Cardiac septum (tissue), 1 donor: ENCODE measurements around the gene PRCC. TPM values are rescaled to one million over a fixed set of nuclear protein-coding genes. Genes with fewer than 3 reads are reported as not detected.
A peak's percentile ranks its signal among the peaks of the same experiment; 100 is the strongest.

Experiments
- DNase-seq: peaks from one replicate; pipeline ENCODE4 v3.0.0-alpha.2; 2020; ENCODE audit warnings: low spot score
- intact Hi-C: fragments of 100-400 bp; cut with DNase I; formaldehyde crosslinking; loops from one replicate; pipeline ENCODE4 v1.14.0; 2022
- total RNA-seq: library from RNA; stranded (reverse); fragmentation: NEBNext Ultra II Directional; extraction: Animal tissue kit (Norgen Biotek cat#: 25700); gene quantifications from one replicate; pipeline ENCODE4 v1.2.1, GENCODE V29; 2021
- donor health status: DM: no; HTN: no; CAD: no.

Gene PRCC
- total RNA-seq, 1 donor from 2014 or later, result 44.5 TPM

- intact Hi-C loops, result no loop called here
- no peak for DNase-seq
Observed at GRCh38 chr1:156808186-156809030, 41.1 kb downstream of the PRCC start.

GRCh38 chr1:156809281-156809680, 41.9 kb downstream of the PRCC start:
- DNase-seq, result peak; percentile 62
- intact Hi-C loops, result no loop called here

DNA sequence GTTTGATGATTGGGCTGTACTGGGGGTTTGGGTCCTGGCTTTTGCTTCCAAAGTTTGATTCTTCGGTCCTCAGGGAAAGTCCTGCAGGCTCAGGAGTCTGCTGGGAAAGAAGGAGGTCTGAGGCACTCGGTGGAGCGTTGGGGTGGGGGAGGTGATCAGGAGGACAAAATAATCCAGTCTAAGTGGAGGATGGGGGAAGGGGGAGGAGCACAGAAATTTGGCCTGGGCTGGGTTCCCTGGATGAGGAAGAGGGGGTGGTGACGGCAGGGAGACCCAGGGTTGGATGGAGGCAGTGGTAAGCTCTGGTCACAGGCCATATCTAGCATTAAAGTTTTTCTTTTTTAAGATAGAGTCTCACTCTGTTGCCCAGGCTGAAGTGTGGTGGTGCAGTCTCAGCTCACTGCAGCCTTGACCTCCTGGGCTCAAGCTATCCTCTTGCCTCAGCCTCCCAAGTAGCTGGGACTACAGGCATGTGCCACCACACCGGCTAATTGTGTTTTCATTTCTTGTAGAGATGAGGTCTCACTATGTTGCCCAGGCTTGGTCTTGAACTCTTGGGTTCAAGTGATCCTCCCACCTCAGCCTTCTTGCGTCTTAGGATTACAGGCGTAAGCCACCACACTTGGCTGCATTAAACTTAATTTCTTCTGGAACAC, 42.5 kb downstream of the PRCC start:
- DNase-seq, result peak; percentile 61

DNA sequence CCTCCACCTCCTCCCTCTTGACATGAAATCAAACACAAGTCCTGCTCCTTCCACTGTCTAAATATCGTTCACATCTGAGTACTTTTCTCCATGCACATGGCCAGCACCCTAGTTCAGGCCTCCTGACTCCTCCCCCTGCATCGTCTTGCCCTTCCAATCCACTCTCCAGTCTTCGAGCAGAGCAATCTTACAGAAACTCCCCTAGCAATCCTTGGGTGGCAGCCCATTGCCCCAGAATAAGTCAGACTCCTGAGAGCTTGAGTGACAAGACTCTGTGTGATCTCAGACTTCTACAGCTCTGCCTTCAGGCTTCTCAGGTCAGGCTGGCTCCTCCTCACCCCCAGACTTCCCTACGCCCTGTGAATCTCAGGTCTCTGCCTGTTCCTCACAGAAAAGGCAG, 43.8 kb downstream of the PRCC start:
- no peak for DNase-seq
- intact Hi-C loops, result no loop called here

More for the DNA sequence above, 42.5 kb downstream of the PRCC start:
- intact Hi-C loops, result no loop called here

GRCh38 chr1:156812293-156812990, 45.1 kb downstream of the PRCC start:
- intact Hi-C loops, result no loop called here
- DNase-seq, result peak; percentile 15

DNA sequence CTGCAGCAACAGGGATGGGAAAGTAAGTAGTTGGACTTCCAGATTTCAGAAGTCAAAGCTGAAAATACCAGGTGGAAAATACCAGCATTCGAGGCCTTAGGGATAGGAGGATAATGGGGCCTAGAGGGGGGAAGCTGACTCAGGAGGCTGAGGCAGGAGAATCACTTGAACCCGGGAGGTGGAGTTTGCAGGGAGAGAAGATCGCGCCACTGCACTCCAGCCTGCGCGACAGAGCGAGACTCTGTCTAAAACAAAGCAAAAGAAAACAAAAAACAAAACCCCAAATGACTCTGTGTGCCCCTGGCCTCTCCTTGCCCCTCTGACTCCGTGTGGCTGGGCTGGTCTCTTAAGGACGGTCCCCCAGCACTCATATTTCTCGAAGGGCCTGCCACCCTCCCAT, 46.0 kb downstream of the PRCC start:
- no peak for DNase-seq
- intact Hi-C loops, result no loop called here

- DNase-seq, result peak; percentile 85
Observed at GRCh38 chr1:156813750-156814570, 46.6 kb downstream of the PRCC start.

DNA sequence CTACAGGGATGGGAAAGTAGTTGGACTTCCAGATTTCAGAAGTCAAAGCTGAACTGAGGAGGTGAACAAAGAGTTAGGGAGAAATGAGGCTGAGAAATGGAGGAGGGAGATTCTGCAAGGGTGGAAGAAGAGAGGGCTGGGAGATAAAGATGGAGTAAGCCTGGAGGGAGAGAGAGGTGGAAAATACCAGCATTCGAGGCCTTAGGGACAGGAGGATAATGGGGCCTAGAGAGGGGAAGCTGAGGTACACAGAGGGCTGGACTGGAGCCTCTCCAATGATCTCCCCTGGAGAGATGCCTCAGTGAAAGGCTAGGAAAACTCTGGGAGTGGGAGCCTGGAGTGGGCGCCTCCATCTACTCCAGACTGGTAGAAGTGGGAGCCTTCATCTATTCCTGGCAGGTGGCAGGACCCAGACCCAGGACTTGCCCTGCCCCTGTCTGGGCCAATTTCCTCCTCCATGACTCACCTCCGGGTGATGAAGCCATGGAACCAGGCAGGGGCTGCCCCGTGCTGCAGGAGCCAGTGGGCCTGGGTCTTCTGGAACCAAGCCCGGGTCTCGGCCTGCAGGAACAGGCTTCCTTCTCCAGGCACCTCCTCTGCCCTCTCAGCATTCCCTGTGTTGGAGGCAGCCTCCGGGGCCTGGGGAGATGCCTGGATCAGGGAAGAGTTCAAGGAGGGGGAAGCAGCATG, 47.4 kb downstream of the PRCC start:
- intact Hi-C loops, result no loop called here

More at GRCh38 chr1:156813750-156814570, 46.6 kb downstream of the PRCC start:
- intact Hi-C loops, result no loop called here

DNA sequence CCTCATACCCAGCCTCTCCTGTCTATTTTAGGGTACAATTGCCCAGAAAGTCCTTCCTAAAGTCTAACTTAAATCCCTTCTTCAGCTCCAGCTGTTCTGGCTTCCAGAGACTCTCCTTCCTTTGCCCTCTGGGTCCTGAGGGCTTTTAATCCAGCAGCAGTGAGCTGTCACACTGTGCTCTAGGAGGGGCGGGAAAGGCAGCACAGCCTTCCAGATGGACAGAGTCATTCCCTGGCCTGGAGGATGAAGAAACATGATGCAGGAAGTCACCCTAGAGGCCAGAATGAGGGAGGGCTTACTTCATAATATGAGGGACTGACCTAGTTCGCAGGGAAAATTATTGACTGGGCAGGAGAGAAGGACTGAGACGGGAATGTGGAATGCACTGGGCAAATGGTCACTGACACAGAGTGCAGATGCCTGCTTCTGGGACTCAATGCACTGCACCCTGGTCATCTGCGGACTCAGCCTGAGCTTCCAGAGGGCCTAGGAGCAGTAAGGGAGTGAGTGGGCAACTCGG, 48.0 kb downstream of the PRCC start:
- peak; percentile 79 for DNase-seq
- intact Hi-C loops, result no loop called here

More for the DNA sequence above, 47.4 kb downstream of the PRCC start:
- peak; percentile 69 for DNase-seq

DNA sequence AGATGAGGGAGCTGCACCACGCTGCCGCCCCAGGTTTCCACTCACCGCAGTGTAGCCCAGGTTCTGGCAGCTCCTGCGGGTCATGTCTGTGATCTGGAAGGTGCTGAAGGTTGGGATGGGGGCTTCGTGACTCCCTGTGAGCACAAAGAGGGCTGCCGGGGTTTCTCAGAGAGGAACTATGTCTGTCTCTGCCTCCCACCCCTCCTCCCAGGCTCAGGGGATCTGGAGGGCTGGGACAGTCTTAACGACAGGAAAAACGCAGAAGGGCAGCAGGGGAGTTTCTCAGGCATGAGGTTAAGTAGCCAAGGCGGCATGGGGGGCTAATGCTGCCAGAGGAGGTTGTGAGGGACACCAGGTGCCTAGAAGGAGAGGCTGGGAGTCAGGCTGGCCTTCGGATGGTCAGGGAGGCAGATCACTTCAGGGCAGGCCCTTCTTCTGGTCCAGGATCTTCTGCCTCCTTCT, 48.7 kb downstream of the PRCC start:
- intact Hi-C loops, result no loop called here
- peak; percentile 61 for DNase-seq

GRCh38 chr1:156816561-156817328, 49.4 kb downstream of the PRCC start, which contains the start of gene SH2D2A:
TSS of gene SH2D2A (minus strand) at chr1:156816848. CDS start at chr1:156816708, 140 bp downstream.
- peak; percentile 80 for DNase-seq
- intact Hi-C loops, result no loop called here

DNA sequence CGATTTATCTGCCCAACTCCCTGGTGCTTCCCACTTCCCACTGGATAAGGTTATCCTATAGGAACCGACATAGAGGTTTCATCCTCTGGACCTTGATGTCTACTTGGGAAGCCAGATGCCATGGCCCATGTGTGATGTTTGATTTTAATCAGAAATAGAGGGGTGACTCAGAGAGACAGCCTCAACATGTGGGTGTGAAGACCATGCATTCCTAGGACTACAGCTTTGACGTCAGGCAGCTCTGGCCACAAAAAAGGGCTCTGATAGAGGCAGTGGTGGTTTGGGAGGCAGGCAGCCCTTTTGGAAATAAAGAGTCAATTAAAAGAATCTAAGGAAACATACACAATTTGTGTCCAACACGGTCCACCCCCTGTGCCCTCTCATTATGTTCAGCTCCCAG, 54.5 kb downstream of the PRCC start:
- DNase-seq, result peak; percentile 43
- intact Hi-C loops, result no loop called here

DNA sequence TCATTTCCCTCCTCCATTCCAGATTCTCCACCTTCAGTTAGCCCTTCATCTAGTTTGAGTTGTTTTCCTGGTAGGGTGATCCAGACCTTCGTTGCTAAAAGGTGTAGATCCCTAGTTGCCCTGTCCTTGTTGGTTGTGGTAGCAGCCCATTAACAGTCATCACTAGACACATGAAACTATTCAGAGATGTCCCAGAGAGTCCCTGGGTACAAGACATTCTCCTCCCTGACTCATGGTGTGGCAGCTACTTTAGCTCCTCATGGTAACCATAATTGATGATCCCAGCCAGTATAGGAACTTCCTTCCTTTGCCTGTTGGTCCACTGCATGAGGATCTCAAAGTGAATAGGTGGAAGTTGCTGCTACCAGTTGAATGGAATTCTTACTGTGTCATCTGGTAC, 55.3 kb downstream of the PRCC start:
- no peak for DNase-seq
- intact Hi-C loops, result no loop called here

DNA sequence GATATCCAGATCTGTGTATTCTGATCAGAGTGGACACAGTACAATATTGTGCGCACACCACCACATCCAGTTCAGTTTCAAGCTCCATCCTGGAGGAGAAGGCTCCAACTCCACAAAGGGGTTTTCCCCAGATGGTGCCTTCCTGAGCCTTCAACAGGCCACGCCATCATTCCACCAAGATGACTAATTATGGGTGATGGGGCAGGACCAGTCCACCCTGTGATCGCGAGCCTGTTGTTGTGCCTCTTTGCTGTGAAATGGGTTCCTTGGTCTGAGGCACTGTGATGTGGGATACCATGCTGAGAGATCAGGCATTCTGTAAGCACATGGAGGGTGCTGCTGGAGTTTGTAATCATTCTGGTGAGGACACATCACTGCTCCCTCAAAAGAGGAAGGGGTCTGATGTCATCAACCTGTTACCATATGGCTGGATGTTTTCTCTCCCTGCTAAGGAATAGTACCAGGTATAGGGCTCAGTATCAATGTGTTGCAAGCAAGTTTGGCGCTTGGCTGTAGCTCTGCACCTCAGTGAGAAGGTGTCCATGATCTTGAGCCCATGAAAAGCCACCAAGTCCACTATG, 56.0 kb downstream of the PRCC start:
- no peak for DNase-seq
- intact Hi-C loops, result no loop called here

GRCh38 chr1:156826630-156827029, 59.3 kb downstream of the PRCC start:
- no peak for DNase-seq
- intact Hi-C loops, result no loop called here

DNA sequence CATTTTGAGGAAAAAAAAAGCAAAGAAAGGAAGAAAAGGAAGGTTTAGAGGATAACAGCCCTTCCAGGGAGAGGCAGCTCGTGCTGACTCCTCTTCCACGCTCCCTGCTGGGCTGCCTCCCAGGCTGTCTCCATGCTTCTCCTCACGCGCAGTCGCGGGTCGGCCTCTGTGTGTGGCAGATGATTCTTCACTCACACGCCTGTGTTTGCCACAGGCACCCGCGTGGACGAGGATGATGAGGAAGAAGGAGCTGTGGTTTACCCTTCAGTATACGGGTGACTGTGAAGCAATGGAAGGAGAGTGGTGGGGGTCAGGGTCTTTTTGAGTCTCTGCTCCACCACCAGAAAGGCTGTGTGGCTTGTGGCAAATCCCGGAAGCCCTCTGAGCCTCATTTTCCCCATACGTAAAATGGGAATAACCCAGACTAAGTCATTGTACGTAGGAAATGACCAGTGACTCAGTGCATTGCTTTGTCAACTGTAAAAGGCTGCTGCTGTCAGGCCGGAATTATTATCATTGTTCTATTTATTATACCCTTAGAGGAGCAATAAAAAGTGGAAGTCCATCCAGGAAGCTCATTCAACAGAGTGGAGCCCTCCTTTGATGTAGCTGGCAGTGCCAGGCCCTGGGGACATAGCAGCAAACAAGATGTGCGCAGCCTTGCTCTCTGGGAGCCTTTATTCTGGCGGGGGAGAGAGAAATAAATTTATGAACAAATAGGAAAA, 61.2 kb downstream of the PRCC start:
- intact Hi-C loops, result no loop called here
- DNase-seq, result no peak

- DNase-seq, result no peak
- intact Hi-C loops, result no loop called here
Observed at GRCh38 chr1:156832434-156832833, 65.1 kb downstream of the PRCC start.
